ENCODE measurements around the gene GPD1.

The GPD1 gene

GRCh38 chr12:50065726-50066310, 38.0 kb upstream of the GPD1 start:
- Histone ChIP-seq H3K4me3 (no peak overlapping the region), H3K36me3 (replicated peaks) (peaks cover 20% of the 10 kb centered on the region), H3K4me1 (peaks cover 3% of the 10 kb centered on the region; the same call in 1 of the 2 replicates), H3K9me3 (no peaks in the 10 kb centered on the region), H3K27me3 (ENCODE audit: low read depth) (no peaks in the 10 kb centered on the region)
- DNase-seq (ENCODE audit: low spot score in 2 of 2): no peak
- in situ Hi-C loops (cut with MboI; ENCODE audit: low sequenced_read_pairs): loop anchor here (5.0 kb wide), 1 partner anchor 99 kb away; no protein-coding TSS in a partner anchor

- in situ Hi-C loops (cut with MboI; ENCODE audit: low sequenced_read_pairs): loop anchor here (5.0 kb wide), 1 partner anchor 99 kb away; no protein-coding TSS in a partner anchor
- Histone ChIP-seq H3K9me3 (no peaks in the 10 kb centered on the region), H3K36me3 (replicated peaks) (peaks cover 14% of the 10 kb centered on the region), H3K4me3 (no peak overlapping the region), H3K4me1 (peaks cover 3% of the 10 kb centered on the region; the same call in 1 of the 2 replicates), H3K27me3 (ENCODE audit: low read depth) (no peaks in the 10 kb centered on the region)
- DNase-seq (ENCODE audit: low spot score in 2 of 2): peak in 1 of 2 experiments; percentile 49
Observed at GRCh38 chr12:50066402-50066801, 37.4 kb upstream of the GPD1 start.

- Histone ChIP-seq H3K36me3 (replicated peaks) (peaks cover 5% of the 10 kb centered on the region; the same call in 1 of the 2 replicates), H3K9me3 (no peaks in the 10 kb centered on the region), H3K4me3 (no peak overlapping the region), H3K4me1 (peaks cover 3% of the 10 kb centered on the region; the same call in 1 of the 2 replicates), H3K27me3 (ENCODE audit: low read depth) (no peaks in the 10 kb centered on the region)
- in situ Hi-C loops (cut with MboI; ENCODE audit: low sequenced_read_pairs): loop anchor here (5.0 kb wide), 1 partner anchor 102 kb away; no protein-coding TSS in a partner anchor
- no peak for DNase-seq (ENCODE audit: low spot score in 2 of 2)
Observed at GRCh38 chr12:50069069-50069468, 34.7 kb upstream of the GPD1 start.

- in situ Hi-C loops (cut with MboI; ENCODE audit: low sequenced_read_pairs): loop anchor here (5.0 kb wide), 1 partner anchor 102 kb away; no protein-coding TSS in a partner anchor
- Histone ChIP-seq H3K4me1 (peaks cover 3% of the 10 kb centered on the region; the same call in 1 of the 2 replicates), H3K36me3 (replicated peaks) (peaks cover 5% of the 10 kb centered on the region; the same call in 1 of the 2 replicates), H3K9me3 (no peaks in the 10 kb centered on the region), H3K4me3 (no peak overlapping the region), H3K27me3 (ENCODE audit: low read depth) (no peaks in the 10 kb centered on the region)
- DNase-seq (ENCODE audit: low spot score in 2 of 2): no peak
Observed at GRCh38 chr12:50069539-50069938, 34.3 kb upstream of the GPD1 start.

- Histone ChIP-seq H3K4me3 (no peak overlapping the region), H3K4me1 (peaks cover 3% of the 10 kb centered on the region; the same call in 1 of the 2 replicates), H3K9me3 (no peaks in the 10 kb centered on the region), H3K36me3 (replicated peaks) (peaks cover 3% of the 10 kb centered on the region; the same call in 1 of the 2 replicates), H3K27me3 (ENCODE audit: low read depth) (no peaks in the 10 kb centered on the region)
- in situ Hi-C loops (cut with MboI; ENCODE audit: low sequenced_read_pairs): loop anchor here (10.0 kb wide), 1 partner anchor 104 kb away; no protein-coding TSS in a partner anchor
- DNase-seq (ENCODE audit: low spot score in 2 of 2): peak; percentile 58 to 89
Observed at GRCh38 chr12:50070314-50071060, 33.3 kb upstream of the GPD1 start.

- Histone ChIP-seq H3K9me3 (no peaks in the 10 kb centered on the region), H3K36me3 (replicated peaks) (peaks cover 3% of the 10 kb centered on the region; the same call in 1 of the 2 replicates), H3K27me3 (ENCODE audit: low read depth) (no peaks in the 10 kb centered on the region), H3K4me3 (no peak overlapping the region), H3K4me1 (peaks cover 3% of the 10 kb centered on the region; the same call in 1 of the 2 replicates)
- DNase-seq (ENCODE audit: low spot score in 2 of 2): no peak
- in situ Hi-C loops (cut with MboI; ENCODE audit: low sequenced_read_pairs): loop anchor here (10.0 kb wide), 1 partner anchor 102 kb away; no protein-coding TSS in a partner anchor
Observed at GRCh38 chr12:50072198-50072907, 31.5 kb upstream of the GPD1 start.

- peaks cover 3% of the 10 kb centered on the region; the same call in 1 of the 2 replicates for H3K36me3 ChIP-seq (replicated peaks)
- in situ Hi-C loops (cut with MboI; ENCODE audit: low sequenced_read_pairs): loop anchor here (10.0 kb wide), 1 partner anchor 102 kb away; no protein-coding TSS in a partner anchor
- H3K9me3 ChIP-seq: no peaks in the 10 kb centered on the region
- peaks cover 3% of the 10 kb centered on the region; the same call in 1 of the 2 replicates for H3K4me1 ChIP-seq
- no peak for DNase-seq (ENCODE audit: low spot score in 2 of 2)
- H3K27me3 ChIP-seq (ENCODE audit: low read depth): no peaks in the 10 kb centered on the region
- H3K4me3 ChIP-seq: no peak overlapping the region
Observed at GRCh38 chr12:50073206-50073605, 30.6 kb upstream of the GPD1 start.

GRCh38 chr12:50073712-50074111, 30.1 kb upstream of the GPD1 start:
- no peak overlapping the region for H3K4me3 ChIP-seq
- in situ Hi-C loops (cut with MboI; ENCODE audit: low sequenced_read_pairs): loop anchor here (10.0 kb wide), 1 partner anchor 101 kb away; no protein-coding TSS in a partner anchor
- H3K4me1 ChIP-seq: peaks cover 3% of the 10 kb centered on the region; the same call in 1 of the 2 replicates
- DNase-seq (ENCODE audit: low spot score in 2 of 2): no peak
- no peaks in the 10 kb centered on the region for H3K9me3 ChIP-seq
- H3K36me3 ChIP-seq (replicated peaks): peaks cover 3% of the 10 kb centered on the region; the same call in 1 of the 2 replicates
- H3K27me3 ChIP-seq (ENCODE audit: low read depth): no peaks in the 10 kb centered on the region

GRCh38 chr12:50074936-50075807, 28.6 kb upstream of the GPD1 start:
- in situ Hi-C loops (cut with MboI; ENCODE audit: low sequenced_read_pairs): loop anchor here (10.0 kb wide), 1 partner anchor 100 kb away; no protein-coding TSS in a partner anchor
- Histone ChIP-seq H3K9me3 (no peaks in the 10 kb centered on the region), H3K36me3 (replicated peaks) (peaks cover 3% of the 10 kb centered on the region; the same call in 1 of the 2 replicates), H3K27me3 (ENCODE audit: low read depth) (no peaks in the 10 kb centered on the region), H3K4me1 (peaks cover 3% of the 10 kb centered on the region; the same call in 1 of the 2 replicates), H3K4me3 (no peak overlapping the region)
- peak; percentile 75 to 90 for DNase-seq (ENCODE audit: low spot score in 2 of 2)

- Histone ChIP-seq H3K9me3 (no peaks in the 10 kb centered on the region), H3K36me3 (replicated peaks) (0 out of 2 replicates have a peak, but pooled peaks cover 3% of the 10 kb centered on the region), H3K27me3 (ENCODE audit: low read depth) (no peaks in the 10 kb centered on the region), H3K4me3 (no peak overlapping the region), H3K4me1 (no peaks in the 10 kb centered on the region)
- no peak for DNase-seq (ENCODE audit: low spot score in 2 of 2)
- in situ Hi-C loops (cut with MboI; ENCODE audit: low sequenced_read_pairs): loop anchor here (10.0 kb wide), 1 partner anchor 99 kb away; no protein-coding TSS in a partner anchor
Observed at GRCh38 chr12:50075808-50076170, 28.0 kb upstream of the GPD1 start.

- no peak for DNase-seq (ENCODE audit: low spot score in 2 of 2)
- H3K4me1 ChIP-seq: no peaks in the 10 kb centered on the region
- in situ Hi-C loops (cut with MboI; ENCODE audit: low sequenced_read_pairs): loop anchor here (10.0 kb wide), 1 partner anchor 98 kb away; no protein-coding TSS in a partner anchor
- no peaks in the 10 kb centered on the region for H3K9me3 ChIP-seq
- H3K27me3 ChIP-seq (ENCODE audit: low read depth): no peaks in the 10 kb centered on the region
- H3K4me3 ChIP-seq: no peak overlapping the region
- 0 out of 2 replicates have a peak, but pooled peaks cover 3% of the 10 kb centered on the region for H3K36me3 ChIP-seq (replicated peaks)
Observed at GRCh38 chr12:50077099-50077498, 26.7 kb upstream of the GPD1 start.

- in situ Hi-C loops (cut with MboI; ENCODE audit: low sequenced_read_pairs): loop anchor here (10.0 kb wide), 1 partner anchor 97 kb away; no protein-coding TSS in a partner anchor
- H3K4me1 ChIP-seq: no peaks in the 10 kb centered on the region
Observed at GRCh38 chr12:50078281-50078680, 25.5 kb upstream of the GPD1 start.

More at GRCh38 chr12:50078281-50078680, 25.5 kb upstream of the GPD1 start:
- Histone ChIP-seq H3K36me3 (replicated peaks) (0 out of 2 replicates have a peak, but pooled peaks cover 3% of the 10 kb centered on the region), H3K9me3 (no peaks in the 10 kb centered on the region), H3K27me3 (ENCODE audit: low read depth) (no peaks in the 10 kb centered on the region), H3K4me3 (no peak overlapping the region)
- DNase-seq (ENCODE audit: low spot score in 2 of 2): no peak
